Measurements from ENCODE around the gene GRB10.

Gene GRB10

DNA sequence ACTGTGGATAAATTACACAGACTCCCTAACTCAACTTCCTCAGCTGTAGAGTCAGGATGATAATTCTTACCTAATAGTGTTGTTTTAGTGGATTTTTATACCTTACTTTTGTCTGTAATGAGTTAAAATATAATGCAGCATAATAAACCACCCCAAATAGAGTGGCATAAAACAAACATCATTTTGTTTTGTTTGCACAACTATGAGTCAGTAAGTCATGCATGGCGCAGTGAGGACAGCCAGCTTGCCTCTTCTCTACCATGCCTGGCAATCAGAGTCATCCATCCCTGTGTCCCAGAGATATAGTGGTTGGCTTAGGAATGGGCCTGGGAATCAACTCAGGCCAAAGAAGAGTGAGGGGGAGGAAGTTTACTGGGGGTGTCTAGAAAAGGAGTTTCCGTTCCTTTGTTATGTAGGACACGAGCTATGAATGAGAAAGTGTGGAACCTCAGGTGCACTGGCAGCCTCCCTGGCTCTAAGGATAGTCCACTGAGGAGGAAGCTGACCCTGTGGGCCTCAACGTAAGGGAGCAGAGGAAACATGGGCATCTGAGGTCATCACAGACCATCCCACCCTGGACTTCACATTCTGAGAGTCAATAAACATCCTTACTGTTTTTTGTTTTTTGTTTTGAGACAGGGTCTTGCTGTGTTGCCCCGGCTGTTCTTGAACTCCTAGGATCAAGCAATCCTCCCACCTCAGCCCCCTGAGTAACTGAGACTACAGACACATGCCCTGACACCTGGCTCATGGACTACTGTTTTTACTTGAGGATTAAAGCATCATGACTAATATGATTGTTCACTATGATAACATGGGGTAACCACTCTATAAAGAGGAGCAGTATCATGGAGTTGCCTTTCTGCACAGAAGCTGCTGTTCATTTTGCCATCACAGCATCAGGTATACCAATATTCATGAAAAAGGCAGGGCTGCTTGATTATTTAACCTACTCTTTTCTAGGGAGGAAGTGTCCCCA is 21.0 kb upstream of the GRB10 start:
- DNase-seq = no peak

GRCh38 chr7:50801907-50802306 is 19.2 kb upstream of the GRB10 start:
- DNase-seq = no peak

DNA sequence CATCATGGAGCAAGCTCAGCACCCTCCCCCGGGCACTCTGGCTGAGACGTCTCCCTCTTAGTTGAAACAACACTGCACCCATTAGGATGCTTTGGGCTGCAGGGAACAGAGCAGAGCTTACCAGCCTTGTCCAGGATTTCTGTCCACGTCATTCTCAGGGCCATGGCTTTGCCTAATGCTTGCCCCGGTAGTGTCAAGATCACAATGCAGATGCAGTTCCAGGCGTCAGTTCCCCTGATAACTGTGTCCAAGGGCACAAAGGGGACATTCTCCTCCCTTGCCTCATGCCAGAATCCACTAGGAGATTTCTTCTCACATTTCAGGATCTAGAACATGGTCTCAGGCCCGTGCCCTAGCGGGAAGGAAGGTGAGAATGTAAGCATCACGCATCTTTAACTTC is 17.2 kb upstream of the GRB10 start:
- no peak for DNase-seq

DNA sequence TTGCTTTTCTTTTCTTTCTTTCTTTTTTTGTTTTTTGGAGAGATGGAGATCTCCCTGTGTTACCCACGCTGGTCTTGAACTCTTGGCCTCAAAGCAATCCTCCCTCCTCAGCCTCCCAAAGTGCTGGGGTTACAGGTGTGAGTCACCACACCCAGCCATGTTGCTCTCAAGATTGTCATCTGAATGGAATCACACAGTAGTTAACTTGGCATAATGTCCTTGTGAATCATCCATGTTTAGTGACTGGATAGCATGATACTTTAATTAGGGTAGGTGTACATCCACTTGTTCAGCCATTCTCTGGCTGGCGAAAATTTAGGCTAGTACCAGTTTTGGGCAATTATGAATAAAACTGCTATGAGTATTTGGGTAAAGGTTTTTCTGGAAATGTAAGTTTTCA is 15.4 kb upstream of the GRB10 start:
- no peak for DNase-seq

- peak; percentile 35 for DNase-seq
Observed at GRCh38 chr7:50795831-50796230, 13.1 kb upstream of the GRB10 start.

GRCh38 chr7:50795253-50795652 is 12.6 kb upstream of the GRB10 start:
- DNase-seq = peak; percentile 35

DNA sequence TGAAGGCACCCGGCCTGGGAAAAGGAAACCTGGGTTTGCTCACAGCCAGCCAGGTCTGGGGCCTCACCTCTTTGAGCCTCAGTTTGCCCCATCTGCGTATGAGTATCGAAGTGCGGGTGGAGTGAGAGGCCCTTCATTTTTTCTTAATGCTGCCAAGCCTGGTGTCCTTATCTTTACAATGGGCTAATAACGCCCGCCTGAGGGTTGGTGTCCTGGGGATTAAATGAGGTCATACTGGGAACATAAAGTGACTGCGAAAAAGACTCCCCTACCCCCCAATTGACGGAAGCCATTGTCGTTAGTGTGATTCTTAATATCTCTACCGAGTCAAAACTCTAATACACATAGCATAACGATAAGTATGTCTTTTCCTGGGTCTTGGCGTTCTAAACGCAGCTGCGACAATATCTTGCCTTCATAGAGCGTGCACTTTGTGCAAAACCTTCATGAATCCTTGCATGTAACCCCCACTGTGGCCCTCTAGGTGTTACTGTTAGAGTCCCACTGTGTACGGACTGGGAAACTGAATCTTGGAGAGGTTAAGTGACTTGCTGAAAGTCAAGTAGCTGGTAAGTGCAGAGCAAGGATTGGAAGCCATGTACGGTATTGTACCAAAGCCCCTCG is 11.4 kb upstream of the GRB10 start:
- DNase-seq = peak; percentile 32

- DNase-seq = peak; percentile 50
Observed at GRCh38 chr7:50793120-50793946, 10.6 kb upstream of the GRB10 start.

DNA sequence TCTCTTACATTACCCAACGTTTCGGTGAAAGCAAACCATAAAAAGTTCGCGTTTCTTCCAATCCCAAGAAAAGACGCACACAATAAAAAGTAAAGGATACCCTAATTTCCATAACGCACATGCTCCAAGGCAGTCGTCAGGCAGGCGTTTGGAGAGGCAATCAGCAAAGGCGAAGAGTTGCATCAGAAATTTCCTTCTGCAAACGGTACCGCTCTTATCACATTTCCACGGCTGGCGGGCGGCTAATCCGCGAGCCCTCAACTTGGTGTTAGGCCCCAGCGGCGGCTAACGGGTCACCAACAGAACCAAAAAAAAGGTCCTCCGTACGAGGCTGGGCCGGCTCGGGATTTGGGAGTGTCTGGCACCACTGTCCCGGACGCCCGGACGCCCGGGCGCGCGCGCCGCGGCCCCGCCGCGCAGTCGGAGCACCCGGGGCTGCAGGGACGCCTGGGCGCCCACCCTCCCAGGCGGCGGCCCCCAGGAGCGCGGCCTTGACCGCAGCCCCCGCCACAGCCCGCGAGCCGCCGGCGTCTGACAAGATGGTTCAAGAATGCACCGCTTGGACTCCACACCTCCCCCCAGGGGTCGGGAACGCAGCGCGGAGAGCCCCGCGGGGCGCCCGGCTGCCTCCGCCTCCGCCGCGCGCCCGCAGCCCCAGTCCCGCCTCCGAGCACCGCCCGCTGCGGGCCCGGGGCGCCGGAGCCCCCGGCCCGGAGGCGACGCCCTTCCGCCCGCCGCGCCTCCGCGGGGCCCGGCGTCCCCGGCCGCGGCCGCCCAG is 9.8 kb upstream of the GRB10 start:
- peak; percentile 79 for DNase-seq

DNA sequence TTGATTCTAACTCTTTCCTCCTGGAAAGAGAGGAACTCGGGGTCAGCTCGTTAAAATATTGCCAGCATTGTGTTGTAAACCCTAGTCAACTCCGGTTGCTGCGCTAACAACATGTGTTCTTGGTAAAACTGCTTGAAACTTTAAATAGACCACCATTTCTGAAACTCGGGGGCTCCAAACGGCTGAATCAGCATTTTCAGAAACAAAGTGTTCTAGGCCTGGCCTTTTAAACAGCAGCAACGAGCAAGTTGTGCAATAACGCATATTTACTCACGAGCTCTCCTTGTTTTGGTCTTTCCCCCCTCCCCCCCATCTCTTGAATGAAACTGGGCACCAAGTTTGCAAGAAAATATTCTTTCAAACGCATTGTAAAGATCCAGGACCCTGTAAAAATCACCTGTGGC is 9.2 kb upstream of the GRB10 start:
- DNase-seq = peak; percentile 65

DNA sequence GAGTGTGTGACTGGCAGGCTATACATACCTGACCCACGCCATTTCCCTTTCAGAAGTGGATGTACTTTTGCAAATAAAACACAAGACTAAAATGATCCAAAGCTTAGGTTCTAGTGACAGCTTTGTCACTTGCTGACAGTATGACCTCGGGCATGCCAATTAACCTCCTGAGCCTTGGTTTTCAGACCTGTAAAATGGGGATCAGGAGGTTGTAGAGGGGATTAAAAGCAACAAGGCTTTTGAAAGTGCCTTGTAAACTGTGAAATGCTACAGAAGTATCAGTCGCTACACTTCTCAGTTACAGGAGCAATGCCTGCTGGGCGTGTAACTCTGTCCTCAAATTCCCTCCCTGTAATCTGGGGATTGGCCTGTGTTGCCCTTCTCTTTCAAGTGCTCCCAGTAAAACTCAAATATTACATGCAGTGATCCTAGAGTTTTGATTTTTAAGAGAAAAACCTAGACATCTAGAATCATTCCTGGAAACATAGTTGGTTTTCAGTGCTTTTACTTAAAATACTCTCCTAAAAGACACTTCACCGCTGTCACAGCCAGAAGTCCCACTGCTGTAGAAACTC is 8.8 kb upstream of the GRB10 start:
- peak; percentile 58 for DNase-seq

DNA sequence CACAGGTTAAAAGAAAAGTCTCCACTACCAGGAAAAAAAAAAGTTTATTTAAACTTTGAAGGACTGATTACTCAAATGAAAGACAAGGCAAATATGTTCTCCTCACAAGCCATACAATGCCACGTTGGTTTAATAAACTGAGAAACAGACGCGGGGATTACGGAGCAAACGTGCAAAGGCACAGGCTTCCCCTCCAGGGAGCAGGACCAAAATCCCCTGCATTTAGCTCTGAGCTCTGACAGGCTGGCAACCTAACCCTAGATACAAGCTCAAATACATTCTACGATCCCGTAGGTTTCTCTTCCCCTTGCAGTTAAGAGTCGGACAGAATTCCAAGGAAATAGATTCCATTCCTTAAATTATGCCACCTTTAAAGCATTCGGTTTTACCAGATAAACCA is 7.7 kb upstream of the GRB10 start:
- no peak for DNase-seq

GRCh38 chr7:50788382-50788781 is 5.7 kb upstream of the GRB10 start:
- no peak for DNase-seq

- no peak for DNase-seq
Observed at GRCh38 chr7:50787825-50788224, 5.1 kb upstream of the GRB10 start.

DNA sequence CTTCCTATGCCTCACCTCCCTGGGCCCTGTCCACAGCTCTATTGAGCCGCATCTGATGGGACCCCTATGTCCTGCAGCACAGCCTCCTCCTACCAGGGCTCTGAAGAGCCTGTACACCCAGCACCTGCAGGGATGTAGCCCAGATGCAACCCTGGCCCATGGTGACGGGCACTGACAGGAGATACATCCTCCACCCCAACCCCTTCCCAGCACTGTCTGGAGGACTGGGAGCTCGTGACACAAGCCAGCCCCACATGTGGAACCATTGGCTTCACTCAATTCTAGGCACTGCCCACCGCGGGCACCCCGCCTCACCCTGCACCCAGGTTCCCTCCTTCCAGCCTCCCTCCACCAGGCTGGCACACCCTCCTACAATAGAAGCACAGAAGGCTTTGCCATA is 2.6 kb upstream of the GRB10 start:
- no peak for DNase-seq

GRCh38 chr7:50783801-50784507 is 1.3 kb upstream of the GRB10 start:
- no peak for DNase-seq

- DNase-seq = no peak
Observed at GRCh38 chr7:50783303-50783702, 607 bp upstream of the GRB10 start.

DNA sequence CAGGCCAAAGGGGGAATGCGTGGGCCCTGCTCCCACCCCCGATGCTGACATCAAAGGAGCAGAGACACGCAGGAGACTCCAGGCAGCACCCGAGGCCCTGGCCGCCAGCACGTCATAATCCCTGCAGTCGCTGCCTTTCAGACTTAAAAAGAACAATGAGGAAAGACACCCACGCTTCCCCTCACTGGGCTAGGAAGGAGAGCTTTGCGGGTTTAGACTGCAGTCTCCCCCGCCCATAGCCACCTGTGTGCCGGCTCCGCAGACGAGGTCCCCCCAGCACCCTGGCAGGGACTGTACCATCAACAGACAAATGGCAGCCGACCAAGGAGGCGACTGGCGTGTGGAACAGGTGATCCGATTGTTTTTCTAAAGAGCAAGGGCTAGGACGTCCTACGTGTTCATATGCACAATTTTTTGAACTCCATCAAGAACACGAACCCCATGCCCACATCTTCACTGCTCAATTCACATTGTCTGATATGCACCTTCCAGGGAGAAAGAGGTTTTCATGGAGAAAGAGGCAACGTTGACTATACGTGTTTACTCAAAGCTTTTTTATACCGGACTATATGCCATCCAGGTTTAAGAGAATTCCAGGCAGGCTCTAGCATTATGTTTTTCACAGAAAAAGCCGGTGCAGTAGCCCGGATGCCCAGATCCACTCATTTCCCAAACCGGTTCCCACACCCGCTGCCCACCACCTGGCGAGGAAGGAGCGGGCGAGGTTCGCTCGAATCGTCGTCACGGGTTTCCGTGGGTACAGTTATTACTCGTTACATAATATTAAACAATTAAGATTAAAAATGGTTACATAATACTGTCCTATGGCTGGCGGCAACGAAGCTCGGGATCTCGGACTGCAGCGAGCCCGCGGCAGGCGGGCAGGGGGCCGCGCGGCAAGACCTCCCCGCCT is 1.1 kb downstream of the GRB10 start:
- DNase-seq = no peak

- DNase-seq = no peak
Observed at GRCh38 chr7:50780436-50780835, 2.3 kb downstream of the GRB10 start.

GRCh38 chr7:50779427-50779826 is 3.3 kb downstream of the GRB10 start:
- no peak for DNase-seq

Measured in OCI-M1 (cell line).